ENCODE results near the gene BRD1.

DNA sequence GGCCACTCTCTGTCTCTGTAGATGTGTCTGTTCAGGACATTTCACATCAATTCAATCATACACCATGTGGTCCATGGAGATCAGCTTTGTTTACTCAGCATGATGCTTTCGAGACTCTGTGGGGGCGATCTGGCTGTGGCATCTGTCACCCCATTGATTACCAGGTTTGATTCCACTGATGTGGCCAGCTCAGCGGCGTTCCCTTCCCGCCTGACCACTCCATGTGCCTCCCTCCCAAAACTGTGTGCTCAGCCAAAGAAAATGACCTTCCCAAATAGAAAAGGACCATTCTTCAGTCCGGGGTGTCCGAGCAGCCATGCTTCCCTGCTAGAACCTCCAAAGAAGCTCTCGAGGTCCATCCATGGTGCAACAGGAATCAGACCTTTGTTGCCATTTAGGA is 89.1 kb downstream of the BRD1 start:
- TF ChIP-seq, protein P1, sequence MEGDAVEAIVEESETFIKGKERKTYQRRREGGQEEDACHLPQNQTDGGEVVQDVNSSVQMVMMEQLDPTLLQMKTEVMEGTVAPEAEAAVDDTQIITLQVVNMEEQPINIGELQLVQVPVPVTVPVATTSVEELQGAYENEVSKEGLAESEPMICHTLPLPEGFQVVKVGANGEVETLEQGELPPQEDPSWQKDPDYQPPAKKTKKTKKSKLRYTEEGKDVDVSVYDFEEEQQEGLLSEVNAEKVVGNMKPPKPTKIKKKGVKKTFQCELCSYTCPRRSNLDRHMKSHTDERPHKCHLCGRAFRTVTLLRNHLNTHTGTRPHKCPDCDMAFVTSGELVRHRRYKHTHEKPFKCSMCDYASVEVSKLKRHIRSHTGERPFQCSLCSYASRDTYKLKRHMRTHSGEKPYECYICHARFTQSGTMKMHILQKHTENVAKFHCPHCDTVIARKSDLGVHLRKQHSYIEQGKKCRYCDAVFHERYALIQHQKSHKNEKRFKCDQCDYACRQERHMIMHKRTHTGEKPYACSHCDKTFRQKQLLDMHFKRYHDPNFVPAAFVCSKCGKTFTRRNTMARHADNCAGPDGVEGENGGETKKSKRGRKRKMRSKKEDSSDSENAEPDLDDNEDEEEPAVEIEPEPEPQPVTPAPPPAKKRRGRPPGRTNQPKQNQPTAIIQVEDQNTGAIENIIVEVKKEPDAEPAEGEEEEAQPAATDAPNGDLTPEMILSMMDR (IDR thresholded peaks at IDR 0.05; ENCODE audit: insufficient read depth, low read length), result no peak
- TF ChIP-seq, protein P2, sequence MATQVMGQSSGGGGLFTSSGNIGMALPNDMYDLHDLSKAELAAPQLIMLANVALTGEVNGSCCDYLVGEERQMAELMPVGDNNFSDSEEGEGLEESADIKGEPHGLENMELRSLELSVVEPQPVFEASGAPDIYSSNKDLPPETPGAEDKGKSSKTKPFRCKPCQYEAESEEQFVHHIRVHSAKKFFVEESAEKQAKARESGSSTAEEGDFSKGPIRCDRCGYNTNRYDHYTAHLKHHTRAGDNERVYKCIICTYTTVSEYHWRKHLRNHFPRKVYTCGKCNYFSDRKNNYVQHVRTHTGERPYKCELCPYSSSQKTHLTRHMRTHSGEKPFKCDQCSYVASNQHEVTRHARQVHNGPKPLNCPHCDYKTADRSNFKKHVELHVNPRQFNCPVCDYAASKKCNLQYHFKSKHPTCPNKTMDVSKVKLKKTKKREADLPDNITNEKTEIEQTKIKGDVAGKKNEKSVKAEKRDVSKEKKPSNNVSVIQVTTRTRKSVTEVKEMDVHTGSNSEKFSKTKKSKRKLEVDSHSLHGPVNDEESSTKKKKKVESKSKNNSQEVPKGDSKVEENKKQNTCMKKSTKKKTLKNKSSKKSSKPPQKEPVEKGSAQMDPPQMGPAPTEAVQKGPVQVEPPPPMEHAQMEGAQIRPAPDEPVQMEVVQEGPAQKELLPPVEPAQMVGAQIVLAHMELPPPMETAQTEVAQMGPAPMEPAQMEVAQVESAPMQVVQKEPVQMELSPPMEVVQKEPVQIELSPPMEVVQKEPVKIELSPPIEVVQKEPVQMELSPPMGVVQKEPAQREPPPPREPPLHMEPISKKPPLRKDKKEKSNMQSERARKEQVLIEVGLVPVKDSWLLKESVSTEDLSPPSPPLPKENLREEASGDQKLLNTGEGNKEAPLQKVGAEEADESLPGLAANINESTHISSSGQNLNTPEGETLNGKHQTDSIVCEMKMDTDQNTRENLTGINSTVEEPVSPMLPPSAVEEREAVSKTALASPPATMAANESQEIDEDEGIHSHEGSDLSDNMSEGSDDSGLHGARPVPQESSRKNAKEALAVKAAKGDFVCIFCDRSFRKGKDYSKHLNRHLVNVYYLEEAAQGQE (IDR thresholded peaks at IDR 0.05; ENCODE audit: insufficient replicate concordance, low read depth), result no peak
